Stimulated activated CD4-positive, alpha-beta T cell treated with anti-CD3 and anti-CD28 coated beads, TNF-alpha, amount 100 ng/mL, for 24 hours (primary cell): ENCODE results near the gene KIRREL3.

Experiments
- DNase-seq, 3 experiments: peaks; one replicate each; pipeline ENCODE4 v3.0.0-alpha.2; 2020; ENCODE audit warnings: low read depth in 3 of 3

Gene KIRREL3

GRCh38 chr11:126669416-126669815, 331.2 kb downstream of the KIRREL3 start:
- no peak for DNase-seq

- DNase-seq: no peak
These were observed 335.9 kb downstream of the KIRREL3 start for GRCh38 chr11:126664643-126665042.

GRCh38 chr11:126663749-126664592, 336.6 kb downstream of the KIRREL3 start:
- DNase-seq: no peak

GRCh38 chr11:126662035-126662790, 338.4 kb downstream of the KIRREL3 start:
- DNase-seq: no peak

- no peak for DNase-seq
These were observed 339.7 kb downstream of the KIRREL3 start for GRCh38 chr11:126660761-126661425.

- no peak for DNase-seq
These were observed 340.2 kb downstream of the KIRREL3 start for GRCh38 chr11:126660321-126660720.

- DNase-seq: no peak
These were observed 342.1 kb downstream of the KIRREL3 start for GRCh38 chr11:126658306-126659056.

GRCh38 chr11:126655807-126656128, 344.8 kb downstream of the KIRREL3 start:
- no peak for DNase-seq

- no peak for DNase-seq
These were observed 345.4 kb downstream of the KIRREL3 start for GRCh38 chr11:126654886-126655806.

GRCh38 chr11:126653040-126653439, 347.5 kb downstream of the KIRREL3 start:
- no peak for DNase-seq

GRCh38 chr11:126647735-126648134, 352.8 kb downstream of the KIRREL3 start:
- DNase-seq: no peak

- no peak for DNase-seq
These were observed 353.6 kb downstream of the KIRREL3 start for GRCh38 chr11:126646701-126647557.

- no peak for DNase-seq
These were observed 355.4 kb downstream of the KIRREL3 start for GRCh38 chr11:126645186-126645585.

- no peak for DNase-seq
These were observed 360.4 kb downstream of the KIRREL3 start for GRCh38 chr11:126640186-126640585.

GRCh38 chr11:126639692-126640091, 360.9 kb downstream of the KIRREL3 start:
- DNase-seq: no peak

GRCh38 chr11:126638648-126639047, 361.9 kb downstream of the KIRREL3 start:
- no peak for DNase-seq

- no peak for DNase-seq
These were observed 362.8 kb downstream of the KIRREL3 start for GRCh38 chr11:126637795-126638175.

- no peak for DNase-seq
These were observed 363.4 kb downstream of the KIRREL3 start for GRCh38 chr11:126636911-126637794.

GRCh38 chr11:126635511-126635910, 365.1 kb downstream of the KIRREL3 start:
- no peak for DNase-seq
